T-cell (primary cell): Measurements from ENCODE around the gene COX20. TPM values are rescaled to one million over a fixed set of nuclear protein-coding genes. Genes with fewer than 3 reads are reported as not detected.

Source experiments
- ATAC-seq, 4 experiments: fragments of 200-7000 bp in 3 of 4; fragments of 150-1000 bp in 1 of 4; cut with Tn5 transposase; replicated peaks in 1 of 4; 1 replicate in 3 of 4; 2 replicates in 1 of 4; pipeline ENCODE4 v1.10.0; 2021; ENCODE audit warnings: moderate library complexity in 3 of 4, mild to moderate bottlenecking in 2 of 4, moderate number of reproducible peaks in 1 of 4
- CTCF ChIA-PET, 2 donors: fragments of 300-600 bp; sonication (Branson Sonifier 250); formaldehyde crosslinking; loops; one replicate each; lab custom pipeline; 2022; ENCODE audit warnings: antibody characterized with exemption in 2 of 2; lab: Charles Lee
- POLR2A ChIA-PET, 2 donors: fragments of 300-600 bp; sonication (Branson Sonifier 250); formaldehyde crosslinking; loops; one replicate each; lab custom pipeline; 2022; ENCODE audit warnings: antibody characterized with exemption in 2 of 2; lab: Charles Lee
- DNase-seq, 35 experiments: peaks; one replicate each; pipeline versions ENCODE4 v3.0.0 to v3.0.0-alpha.2; 2013 to 2023
- H3K27ac ChIP-seq: one replicate; pipeline ENCODE4 v1.5.1; 2013; ENCODE audit warnings: low read length
- H3K27me3 ChIP-seq, 2 experiments: replicated peaks in 1 of 2; 1 replicate in 1 of 2; 2 replicates in 1 of 2; pipeline versions ENCODE4 v1.6.1 to v1.7.0; 2013; ENCODE audit warnings: low read length in 1 of 2, mixed read lengths in 1 of 2; ENCODE audit not compliant: control insufficient read depth in 2 of 2, insufficient read depth in 2 of 2; ENCODE audit errors: extremely low read depth in 1 of 2
- H3K36me3 ChIP-seq, 2 donors: 1 replicate in 1 of 2; 2 replicates in 1 of 2; pipeline versions ENCODE4 v1.6.1 to v1.7.0; 2013; ENCODE audit warnings: low read length in 1 of 2; ENCODE audit not compliant: control insufficient read depth in 2 of 2, insufficient read depth in 1 of 2; ENCODE audit errors: extremely low read depth in 1 of 2
- H3K4me1 ChIP-seq, 2 experiments: 1 replicate in 1 of 2; 2 replicates in 1 of 2; pipeline versions ENCODE4 v1.6.1 to v1.7.0; 2013; ENCODE audit warnings: low read length in 2 of 2, mixed read lengths in 1 of 2; ENCODE audit not compliant: insufficient read depth in 2 of 2, control insufficient read depth in 1 of 2; ENCODE audit errors: extremely low read depth in 1 of 2
- H3K4me3 ChIP-seq, 2 donors: 1 replicate in 1 of 2; 2 replicates in 1 of 2; pipeline versions ENCODE4 v1.5.1 to v1.7.0; 2013; ENCODE audit warnings: mild to moderate bottlenecking in 2 of 2, low read length in 1 of 2, moderate library complexity in 1 of 2; ENCODE audit not compliant: control insufficient read depth in 1 of 2; ENCODE audit errors: extremely low read depth in 1 of 2
- H3K9me3 ChIP-seq: 2 replicates; pipeline ENCODE4 v1.7.0; 2013
- H3K27ac Mint-ChIP-seq, 2 donors: one replicate each; pipeline ENCODE4 v1.8.0; 2020 to 2021; ENCODE audit warnings: mild to moderate bottlenecking in 2 of 2, mixed read lengths in 2 of 2
- H3K27me3 Mint-ChIP-seq, 2 donors: one replicate each; pipeline ENCODE4 v1.8.0; 2021 to 2022; ENCODE audit warnings: mixed read lengths in 2 of 2
- H3K36me3 Mint-ChIP-seq: one replicate; pipeline ENCODE4 v1.8.0; 2021; ENCODE audit warnings: mixed read lengths
- H3K4me1 Mint-ChIP-seq, 3 donors: one replicate each; pipeline ENCODE4 v1.8.0; 2020 to 2022; ENCODE audit warnings: mixed read lengths in 3 of 3, mild to moderate bottlenecking in 1 of 3
- H3K4me3 Mint-ChIP-seq, 3 donors: one replicate each; pipeline ENCODE4 v1.8.0; 2020 to 2022; ENCODE audit warnings: mild to moderate bottlenecking in 3 of 3, mixed read lengths in 3 of 3, moderate library complexity in 3 of 3
- H3K9me3 Mint-ChIP-seq, 3 donors: one replicate each; pipeline ENCODE4 v1.8.0; 2020 to 2022; ENCODE audit warnings: mixed read lengths in 3 of 3
- WGBS: methylation state at CpG from one replicate; pipeline ENCODE4 v1.1.5; 2013; ENCODE audit warnings: missing lambda C conversion rate; ENCODE audit not compliant: insufficient coverage; 5-methylcytosine and 5-hydroxymethylcytosine counted together
- total RNA-seq, 35 experiments: library from RNA in 6 of 35; stranded (reverse) in 6 of 35; fragments of 120-200 nt in 1 of 35; gene quantifications; one replicate each; pipeline versions ENCODE4 v1.2.1 to v1.2.4 and lab custom pipeline; 2013 to 2026

The COX20 gene
- total RNA-seq, 5 donors from 2014 or later (not counting 1 experiment from before 2014, with no cell fraction given): 17.0 to 32.0 (median 27.5) TPM

DNA sequence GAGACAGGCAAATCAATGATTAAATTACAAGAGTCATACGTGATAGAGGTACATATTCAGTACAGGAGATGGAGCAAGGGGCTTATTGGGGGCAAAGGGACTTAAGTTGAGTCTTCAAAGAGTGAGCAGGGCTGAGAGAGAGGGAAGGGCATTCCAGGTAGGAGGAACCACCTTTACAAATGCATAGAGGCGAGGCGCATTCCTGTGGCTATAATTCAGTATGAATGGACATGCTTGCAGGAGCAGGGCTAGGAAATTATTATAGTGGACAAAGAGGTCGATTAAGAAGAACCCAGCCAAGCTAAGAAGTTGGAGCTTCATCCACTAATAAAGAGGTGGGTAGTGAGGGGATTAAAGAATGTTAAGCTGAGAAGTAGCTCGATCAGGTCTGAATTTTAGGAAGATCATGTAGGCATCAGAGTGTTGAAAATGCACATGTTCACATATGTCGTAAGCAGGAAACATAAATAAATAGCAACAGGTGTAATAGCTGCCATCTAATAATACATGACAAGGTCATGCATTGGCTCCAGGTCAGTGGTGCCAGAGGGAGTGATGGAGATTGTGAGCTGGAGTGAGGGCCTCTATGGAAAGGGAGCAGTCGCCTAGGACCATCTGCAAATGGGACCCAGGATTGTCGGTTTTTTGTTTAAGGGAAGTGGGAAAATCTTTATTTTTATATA, 40.9 kb downstream of the COX20 start:
- Mint-ChIP-seq H3K27ac (no peak overlapping the region), H3K36me3 (no peaks in the 10 kb centered on the region), H3K4me3 (no peak overlapping the region), H3K27me3 (no peaks in the 10 kb centered on the region), H3K4me1 (no peaks in the 10 kb centered on the region), H3K9me3 (no peaks in the 10 kb centered on the region)
- 83% methylated on average over 3 of the region's 8 CpGs for WGBS
- Histone ChIP-seq H3K4me1 (no peaks in the 10 kb centered on the region), H3K9me3 (no peaks in the 10 kb centered on the region), H3K27me3 (no peaks in the 10 kb centered on the region), H3K4me3 (no peak overlapping the region), H3K27ac (no peak overlapping the region), H3K36me3 (no peaks in the 10 kb centered on the region)
- ChIA-PET POLR2A (no interaction called here), CTCF (interaction anchor here in 1 of 2 donors (0.8 to 1.1 kb wide), 2 partner anchors 10 to 75 kb away, joined by 3 to 4 read pairs; no protein-coding TSS in a partner anchor)
- no peak for DNase-seq
- no peak for ATAC-seq

DNA sequence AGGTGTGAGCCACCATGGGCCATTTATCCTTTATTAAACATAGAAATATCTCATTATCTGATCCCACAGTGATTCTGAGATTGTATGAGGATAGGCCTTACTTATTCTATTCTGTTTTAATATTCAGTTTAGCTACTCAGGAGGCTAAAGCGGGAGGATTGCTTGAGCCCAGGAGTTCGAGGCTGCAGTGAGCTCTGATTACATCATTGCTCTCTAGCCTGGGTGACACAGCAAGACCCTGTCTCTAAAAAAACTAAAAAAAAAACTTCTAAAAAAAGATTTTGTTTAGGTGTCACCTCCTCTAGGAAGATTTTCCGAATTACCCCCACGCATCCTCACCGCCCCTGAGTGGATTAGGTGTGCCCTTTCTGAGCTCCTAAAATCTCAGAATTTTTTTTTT, 43.2 kb downstream of the COX20 start:
- Histone ChIP-seq H3K9me3 (no peaks in the 10 kb centered on the region), H3K27ac (no peak overlapping the region), H3K4me3 (no peak overlapping the region), H3K4me1 (no peaks in the 10 kb centered on the region), H3K36me3 (no peaks in the 10 kb centered on the region), H3K27me3 (no peaks in the 10 kb centered on the region)
- ChIA-PET POLR2A (no interaction called here), CTCF (interaction anchor here (0.6 to 1.1 kb wide), 5 partner anchors 13 to 227 kb away, joined by 3 to 6 read pairs (median 3); no protein-coding TSS in a partner anchor)
- no peak overlapping the region for H3K27ac Mint-ChIP-seq
- no CpG with 5 or more reads among the region's 5 CpGs for WGBS
- no peaks in the 10 kb centered on the region for H3K36me3 Mint-ChIP-seq
- DNase-seq: no peak
- no peak for ATAC-seq
- H3K4me1 Mint-ChIP-seq: no peaks in the 10 kb centered on the region
- no peaks in the 10 kb centered on the region for H3K9me3 Mint-ChIP-seq
- no peaks in the 10 kb centered on the region for H3K27me3 Mint-ChIP-seq
- H3K4me3 Mint-ChIP-seq: no peak overlapping the region

DNA sequence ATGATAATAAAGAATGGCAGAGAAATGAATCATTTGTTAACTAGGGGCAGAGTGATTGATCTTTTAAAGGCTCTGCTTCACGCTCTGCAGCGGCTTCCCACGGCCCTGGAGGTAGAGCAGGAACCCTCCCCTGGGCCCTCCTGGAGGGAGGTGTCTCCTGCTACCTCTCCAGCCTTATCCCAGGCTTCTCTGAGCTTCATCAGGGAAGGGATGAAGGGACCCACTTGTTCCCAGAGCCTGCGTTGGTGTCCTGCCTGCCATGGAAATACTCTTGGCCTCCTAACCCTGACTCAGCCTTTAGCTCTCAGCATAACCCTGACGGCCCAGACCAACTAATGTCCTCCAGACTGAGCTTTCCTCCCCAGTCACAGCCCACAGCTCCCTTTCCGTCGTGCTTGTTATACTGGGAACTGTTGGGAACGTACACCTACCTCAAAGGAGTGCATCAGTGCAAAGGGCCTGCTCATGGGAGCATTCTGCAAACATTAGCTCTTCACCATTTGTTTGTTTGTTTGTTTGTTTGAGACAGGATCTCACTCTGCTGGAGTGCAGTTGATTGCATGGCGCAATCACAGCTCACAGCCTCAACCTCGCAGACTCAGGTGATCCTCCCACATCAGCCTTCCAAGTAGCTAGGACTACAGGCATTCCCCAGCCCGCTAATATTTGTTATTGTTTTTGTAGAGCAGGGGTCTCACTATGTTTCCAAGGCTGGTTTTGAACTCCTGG, 46.3 kb downstream of the COX20 start:
- Histone ChIP-seq H3K9me3 (no peaks in the 10 kb centered on the region), H3K4me3 (no peak overlapping the region), H3K27me3 (no peaks in the 10 kb centered on the region), H3K4me1 (no peaks in the 10 kb centered on the region), H3K36me3 (no peaks in the 10 kb centered on the region), H3K27ac (no peak overlapping the region)
- ChIA-PET POLR2A (interaction anchor here in 1 of 2 donors (0.6 to 0.7 kb wide), 2 partner anchors 263 to 1493 kb away, joined by 4 to 7 read pairs; no protein-coding TSS in a partner anchor), CTCF (interaction anchor here (0.6 to 0.7 kb wide), 2 partner anchors 50 to 1676 kb away, joined by 3 read pairs; no protein-coding TSS in a partner anchor)
- DNase-seq (no peak), ATAC-seq (no peak)
- Mint-ChIP-seq H3K27ac (no peak overlapping the region), H3K4me1 (no peaks in the 10 kb centered on the region), H3K27me3 (no peaks in the 10 kb centered on the region), H3K9me3 (no peaks in the 10 kb centered on the region), H3K4me3 (no peak overlapping the region), H3K36me3 (no peaks in the 10 kb centered on the region)
- no CpG with 5 or more reads among the region's 11 CpGs for WGBS

DNA sequence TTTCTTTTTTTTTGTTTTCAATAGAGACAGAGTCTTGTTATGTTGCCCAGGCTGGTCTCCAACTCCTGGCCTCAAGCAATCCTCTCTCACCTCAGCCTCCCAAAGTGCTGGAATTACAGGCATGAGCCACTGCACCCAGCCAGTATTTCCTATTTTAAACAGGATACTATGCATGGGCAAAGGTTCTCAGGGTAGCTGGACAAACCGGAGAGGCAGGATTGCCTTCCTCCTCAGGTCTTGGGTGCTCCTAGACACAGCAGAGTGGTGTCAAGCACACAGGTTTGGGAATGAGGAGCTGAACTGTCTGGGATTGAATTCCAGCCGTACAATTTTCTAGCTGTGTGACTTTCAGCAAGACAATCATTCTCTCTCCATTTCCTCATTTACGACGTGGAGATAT, 51.8 kb downstream of the COX20 start:
- WGBS: 86% methylated on average over 1 of the region's 4 CpGs
- no peaks in the 10 kb centered on the region for H3K27me3 ChIP-seq
- H3K27ac ChIP-seq: no peak overlapping the region
- no peaks in the 10 kb centered on the region for H3K9me3 ChIP-seq
- H3K36me3 ChIP-seq: no peaks in the 10 kb centered on the region
- H3K4me3 ChIP-seq: no peak overlapping the region
- CTCF ChIA-PET: no interaction called here
- POLR2A ChIA-PET: interaction anchor here in 1 of 2 donors (0.7 kb wide), 1 partner anchor 57 kb away, joined by 7 read pairs; no protein-coding TSS in a partner anchor
- H3K4me3 Mint-ChIP-seq: no peak overlapping the region
- H3K27me3 Mint-ChIP-seq: no peaks in the 10 kb centered on the region
- H3K4me1 Mint-ChIP-seq: no peaks in the 10 kb centered on the region
- H3K4me1 ChIP-seq: no peaks in the 10 kb centered on the region
- no peaks in the 10 kb centered on the region for H3K9me3 Mint-ChIP-seq
- DNase-seq (no peak), ATAC-seq (no peak)
- H3K36me3 Mint-ChIP-seq: no peaks in the 10 kb centered on the region
- no peak overlapping the region for H3K27ac Mint-ChIP-seq

GRCh38 chr1:244893836-244894235, 58.4 kb downstream of the COX20 start:
- Histone ChIP-seq H3K27me3 (no peaks in the 10 kb centered on the region), H3K4me3 (no peak overlapping the region), H3K9me3 (no peaks in the 10 kb centered on the region), H3K27ac (no peak overlapping the region), H3K4me1 (no peaks in the 10 kb centered on the region), H3K36me3 (no peaks in the 10 kb centered on the region)
- Mint-ChIP-seq H3K4me1 (no peaks in the 10 kb centered on the region), H3K36me3 (no peaks in the 10 kb centered on the region), H3K27me3 (peaks cover 0 to 1% of the 10 kb centered on the region in 2 donors), H3K4me3 (no peak overlapping the region), H3K9me3 (no peaks in the 10 kb centered on the region), H3K27ac (no peak overlapping the region)
- ChIA-PET POLR2A (interaction anchor here in 1 of 2 donors (0.6 kb wide), 1 partner anchor 59 kb away, joined by 3 read pairs; no protein-coding TSS in a partner anchor), CTCF (interaction anchor here in 1 of 2 donors (0.7 kb wide), 1 partner anchor 148 kb away, joined by 3 read pairs; no protein-coding TSS in a partner anchor)
- 93% methylated on average over 6 of the region's 7 CpGs for WGBS
- DNase-seq: no peak
- ATAC-seq: no peak
